CD4-positive, alpha-beta T cell treated with Interleukin-10 for 1 hour (primary cell): ENCODE measurements around the gene EBP.
"Not testable (repeated sequence)": the region's sequence is repeated elsewhere in the genome, so short reads cannot be mapped to it uniquely, and the experiment has no call there.

Source experiments
- DNase-seq: peaks from one replicate; pipeline ENCODE4 v3.0.0-alpha.2; 2020

The EBP gene

DNA sequence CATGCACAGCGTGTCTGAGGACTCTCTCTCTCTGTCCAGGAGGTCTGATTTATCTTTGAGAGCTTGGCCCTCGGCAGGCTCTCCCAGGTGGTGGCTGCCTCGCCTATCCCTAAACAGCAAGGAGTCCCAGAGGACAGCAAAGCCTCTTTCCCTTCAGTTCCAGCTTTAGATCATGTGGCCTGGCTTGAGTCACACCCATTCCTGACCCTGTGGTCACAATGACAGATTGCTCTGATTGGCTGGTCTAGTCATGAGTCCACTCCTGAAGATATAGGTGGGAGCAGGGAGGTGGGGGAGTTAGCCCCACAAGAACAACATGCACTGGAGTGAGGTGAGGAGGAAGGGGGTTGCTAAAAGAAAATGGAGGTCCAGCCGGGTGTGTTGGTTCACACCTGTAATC lies 24.9 kb upstream of the EBP start:
- DNase-seq, result no peak

DNA sequence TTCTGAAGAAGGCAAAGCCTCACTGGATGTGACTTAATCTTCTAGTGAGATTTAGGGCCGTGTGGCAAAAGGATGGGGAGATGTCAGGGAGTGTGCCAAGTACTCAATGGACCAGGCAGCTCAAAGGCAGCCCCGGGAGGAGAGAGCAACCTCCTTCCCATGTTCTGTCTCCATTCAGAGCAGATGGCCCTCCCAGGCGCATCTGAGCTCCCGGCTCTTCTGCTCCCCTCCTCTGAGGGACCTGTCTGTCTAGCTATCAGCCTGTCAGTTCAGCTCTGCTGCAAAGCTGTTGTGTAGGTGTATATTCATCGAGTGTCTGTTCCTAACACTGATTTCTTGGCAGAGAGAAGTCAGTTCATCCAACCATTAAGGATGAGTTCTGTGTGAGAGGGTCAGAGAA lies 23.7 kb upstream of the EBP start:
- DNase-seq, result no peak

DNA sequence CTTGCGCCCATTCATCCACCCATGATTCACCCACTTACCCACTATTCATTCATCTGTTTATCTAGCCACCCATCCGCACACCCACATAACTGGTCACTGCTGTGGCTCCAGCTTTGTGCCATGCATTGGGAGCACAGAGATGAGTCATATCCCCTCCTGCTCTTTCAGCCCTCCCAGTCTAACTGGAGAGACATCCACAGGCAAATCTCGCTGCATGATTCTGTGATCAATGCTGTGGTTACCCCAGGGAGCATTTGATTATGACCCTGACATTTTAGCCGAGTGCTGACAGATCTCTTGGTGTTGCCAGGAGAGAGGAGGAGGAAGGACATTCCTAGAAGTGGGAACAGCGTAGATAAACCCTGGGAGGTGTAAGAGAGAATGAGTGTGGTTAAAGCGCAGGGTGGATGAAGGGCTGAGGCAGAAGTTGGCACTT lies 23.2 kb upstream of the EBP start:
- DNase-seq, result no peak

DNA sequence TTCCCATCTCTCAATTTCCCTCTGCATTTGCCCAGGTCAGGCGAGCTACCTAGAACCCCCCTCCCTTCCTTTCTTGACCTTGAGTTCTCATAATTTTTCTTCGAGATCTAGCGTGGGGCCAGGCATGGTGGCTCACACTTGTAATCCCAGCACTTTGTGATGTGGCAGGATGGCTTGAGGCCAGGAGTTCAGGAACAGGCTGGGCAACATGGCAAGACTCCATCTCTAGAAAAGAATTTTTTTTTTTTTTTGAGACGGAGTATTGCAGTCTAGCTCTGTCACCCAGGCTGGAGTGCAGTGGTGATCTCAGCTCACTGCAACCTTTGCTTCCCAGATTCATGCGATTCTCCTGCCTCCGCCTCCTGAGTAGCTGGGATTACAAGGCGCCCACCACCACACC lies 17.3 kb upstream of the EBP start:
- no peak for DNase-seq

DNA sequence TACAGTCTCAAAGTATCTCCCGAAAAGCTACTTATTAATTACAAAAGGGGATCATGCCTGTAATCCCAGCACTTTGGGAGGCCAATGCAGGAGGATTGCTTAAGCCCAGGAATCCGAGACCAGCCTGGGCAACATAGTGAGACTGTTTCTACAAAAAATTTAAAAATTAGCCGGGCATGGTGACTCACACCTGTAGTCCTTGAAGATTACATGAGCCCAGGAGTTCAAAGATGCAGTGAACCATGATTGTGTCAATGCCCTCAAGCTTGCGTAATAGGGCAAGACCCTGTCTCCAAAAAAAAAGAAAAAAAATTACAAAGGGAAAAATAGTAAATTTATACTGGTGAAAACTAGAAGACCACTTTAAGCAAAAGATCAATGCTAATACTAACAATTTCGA lies 16.1 kb upstream of the EBP start:
- DNase-seq, result no peak

DNA sequence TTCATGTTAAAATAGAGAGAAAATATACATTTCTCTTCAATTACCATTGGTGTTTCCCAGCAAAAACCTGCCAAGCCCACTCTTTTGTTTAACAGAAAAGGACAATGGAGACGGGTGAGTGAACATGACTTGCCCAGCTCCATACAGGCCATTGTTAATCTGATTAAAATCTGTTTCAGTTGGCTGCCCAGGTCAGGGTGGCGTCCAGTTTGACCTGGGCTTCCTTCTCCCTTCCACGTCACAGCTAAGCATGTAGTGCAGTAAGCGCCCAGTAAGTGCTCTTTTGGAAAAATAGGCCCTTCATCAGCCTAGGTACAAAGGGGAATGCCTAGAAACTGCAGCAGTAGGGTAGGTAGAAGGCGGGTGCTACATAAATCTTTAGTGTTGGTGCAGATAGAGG lies 14.4 kb upstream of the EBP start:
- no peak for DNase-seq

DNA sequence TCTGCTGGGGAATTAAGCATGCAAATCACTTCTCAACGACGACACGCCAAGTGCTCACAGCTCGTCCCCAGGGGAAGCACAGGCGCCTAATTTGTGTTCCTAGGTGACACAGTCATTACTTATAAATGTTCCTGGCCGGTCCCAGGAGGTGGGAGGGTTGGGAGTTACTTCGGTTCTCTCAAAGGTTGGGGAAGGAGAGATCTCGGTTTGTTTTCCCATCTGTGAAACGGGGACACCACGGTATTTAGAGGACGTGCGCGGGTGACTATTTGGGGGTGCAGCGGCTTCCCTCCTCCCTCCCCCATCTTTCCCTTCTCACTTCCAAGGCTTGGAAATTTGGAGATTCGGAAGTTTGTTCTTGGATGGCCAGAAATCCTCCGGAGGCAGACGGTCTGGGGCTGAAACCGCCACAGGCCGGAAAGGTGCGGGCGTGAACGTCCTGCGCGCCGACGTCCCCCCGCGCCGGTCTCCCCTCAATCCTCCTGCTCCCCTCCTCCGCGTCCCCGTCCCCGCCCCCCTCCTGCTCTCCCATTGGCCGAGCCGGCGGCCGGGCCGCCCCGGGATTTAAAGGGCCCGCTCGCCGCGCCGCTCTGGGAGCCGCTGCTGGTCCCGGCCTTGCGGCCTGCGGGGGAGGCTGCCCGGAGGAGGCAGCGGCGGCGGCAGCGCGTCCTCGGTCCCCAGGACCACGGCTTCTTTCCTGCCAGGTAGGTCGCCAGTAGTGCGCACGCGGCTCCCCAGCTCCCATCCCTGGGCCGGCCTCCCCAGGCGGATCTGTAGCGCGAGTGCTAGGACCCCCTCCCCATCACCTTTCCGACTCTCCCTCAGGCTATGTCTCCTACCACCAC lies 13.0 kb upstream of the EBP start, which contains the start of gene PORCN:
PORCN (plus strand) TSS at position 593 of the 845 bp plus-strand sequence. CDS start 829 bp downstream, outside the sequence.
- peak; percentile 82 for DNase-seq

DNA sequence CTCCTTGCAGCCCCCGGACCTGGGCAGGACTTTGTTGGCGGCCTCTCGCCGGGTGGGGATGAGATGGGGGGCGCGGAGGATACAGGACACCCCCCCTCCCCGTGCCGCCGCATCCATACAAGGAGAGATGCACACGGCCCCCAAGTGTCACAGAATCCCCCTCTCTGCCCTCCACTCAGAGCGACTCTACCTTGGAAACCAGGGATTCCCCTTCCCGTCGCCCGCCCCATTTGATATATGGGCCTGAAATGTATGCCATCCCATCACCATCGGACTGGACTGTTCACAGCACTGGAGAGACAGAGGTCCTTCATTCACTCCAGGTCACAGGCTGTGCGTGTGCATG lies 12.4 kb upstream of the EBP start:
- DNase-seq, result no peak

DNA sequence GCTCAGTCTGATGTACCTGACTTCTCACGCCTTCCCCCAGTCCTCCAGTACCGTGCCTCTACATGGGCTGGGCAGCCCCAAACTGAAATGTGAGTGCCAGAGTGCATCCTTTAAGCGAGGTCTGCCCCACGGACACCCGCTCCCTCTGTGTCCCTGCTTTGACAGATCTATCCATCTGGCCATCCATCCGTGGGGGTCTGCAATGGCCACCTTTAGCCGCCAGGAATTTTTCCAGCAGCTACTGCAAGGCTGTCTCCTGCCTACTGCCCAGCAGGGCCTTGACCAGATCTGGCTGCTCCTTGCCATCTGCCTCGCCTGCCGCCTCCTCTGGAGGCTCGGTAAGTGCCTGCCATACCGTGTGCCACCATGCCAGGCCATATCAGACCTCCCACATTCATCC lies 12.0 kb upstream of the EBP start:
- no peak for DNase-seq

DNA sequence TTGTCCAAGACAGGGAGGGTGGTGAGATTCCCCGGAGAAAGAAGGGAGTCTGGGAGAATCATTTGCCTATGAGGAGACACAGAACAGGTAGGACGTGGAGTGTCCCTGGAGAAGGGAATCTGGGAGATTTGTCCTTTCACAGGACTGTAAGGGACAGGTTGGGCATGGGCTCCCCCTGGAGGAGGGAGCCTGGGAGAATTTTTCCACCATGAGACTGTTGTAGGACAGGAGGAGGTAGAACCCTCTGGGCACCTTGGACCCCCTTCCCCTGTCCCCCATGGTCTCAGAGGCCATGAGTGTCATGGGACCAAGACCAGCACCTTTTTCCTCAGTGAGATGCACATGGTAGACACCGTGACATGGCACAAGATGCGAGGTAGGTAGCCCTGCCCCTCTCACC lies 10.0 kb upstream of the EBP start:
- DNase-seq, result no peak

DNA sequence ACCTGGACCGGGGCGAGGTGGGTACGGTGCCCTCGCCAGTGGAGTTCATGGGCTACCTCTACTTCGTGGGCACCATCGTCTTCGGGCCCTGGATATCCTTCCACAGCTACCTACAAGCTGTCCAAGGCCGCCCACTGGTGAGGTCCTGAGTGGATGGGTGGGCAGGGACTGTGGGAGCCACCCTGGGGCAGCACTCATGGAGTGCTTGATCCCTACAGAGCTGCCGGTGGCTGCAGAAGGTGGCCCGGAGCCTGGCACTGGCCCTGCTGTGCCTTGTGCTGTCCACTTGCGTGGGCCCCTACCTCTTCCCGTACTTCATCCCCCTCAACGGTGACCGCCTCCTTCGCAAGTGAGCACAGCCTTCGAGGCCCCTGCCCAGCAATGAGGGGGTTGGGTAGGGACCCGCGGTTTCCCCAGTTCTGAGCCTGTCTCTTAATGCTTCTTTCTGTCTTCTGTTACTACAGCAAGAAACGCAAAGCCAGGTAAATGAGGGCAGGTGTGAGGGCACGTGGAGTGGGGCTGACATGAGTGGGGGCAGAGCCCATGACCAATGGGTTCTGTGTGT lies 9.2 kb upstream of the EBP start:
- DNase-seq, result no peak

DNA sequence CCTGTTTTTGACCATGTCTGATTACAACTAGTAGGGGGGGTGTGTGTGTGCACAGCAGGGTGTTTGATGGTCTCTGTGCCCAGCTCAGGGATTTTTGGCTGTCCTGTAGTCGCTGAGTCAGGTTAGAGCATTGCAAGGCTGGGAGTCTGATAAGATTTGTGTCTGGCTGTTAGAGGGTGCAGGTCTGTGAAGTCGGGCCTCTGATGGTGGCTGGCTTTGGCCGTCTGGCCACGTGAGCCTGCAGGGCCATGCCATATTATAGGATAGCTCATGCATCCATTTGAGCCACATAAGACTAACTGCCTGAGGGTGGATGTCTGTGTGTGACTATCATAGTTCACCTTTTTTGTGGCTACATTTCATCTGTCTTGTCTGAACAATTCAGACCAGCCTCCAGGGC lies 7.9 kb upstream of the EBP start:
- DNase-seq, result no peak

DNA sequence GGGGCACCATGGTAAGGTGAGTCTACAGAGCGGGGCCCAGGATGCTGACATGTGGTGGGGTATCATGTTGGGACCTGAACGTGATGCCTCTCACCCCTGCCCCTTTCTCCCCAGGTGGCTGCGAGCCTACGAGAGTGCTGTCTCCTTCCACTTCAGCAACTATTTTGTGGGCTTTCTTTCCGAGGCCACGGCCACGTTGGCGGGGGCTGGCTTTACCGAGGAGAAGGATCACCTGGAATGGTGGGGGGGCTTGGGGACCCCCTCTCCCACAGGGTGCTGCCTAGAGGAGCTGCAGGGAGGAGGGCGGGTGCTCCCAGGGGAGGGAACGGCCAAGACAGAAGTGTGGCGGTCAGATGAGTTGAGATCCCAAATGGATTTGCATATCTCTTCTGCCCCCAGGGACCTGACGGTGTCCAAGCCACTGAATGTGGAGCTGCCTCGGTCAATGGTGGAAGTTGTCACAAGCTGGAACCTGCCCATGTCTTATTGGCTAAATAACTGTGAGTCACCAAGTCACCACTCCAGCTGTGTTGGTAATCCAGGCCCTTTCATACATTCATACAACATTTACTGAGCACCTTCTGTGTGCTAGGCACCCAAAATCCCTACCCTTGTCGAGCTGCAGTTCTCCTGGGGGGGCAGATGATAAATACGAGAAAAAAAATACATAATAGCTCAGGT lies 7.3 kb upstream of the EBP start:
- no peak for DNase-seq

DNA sequence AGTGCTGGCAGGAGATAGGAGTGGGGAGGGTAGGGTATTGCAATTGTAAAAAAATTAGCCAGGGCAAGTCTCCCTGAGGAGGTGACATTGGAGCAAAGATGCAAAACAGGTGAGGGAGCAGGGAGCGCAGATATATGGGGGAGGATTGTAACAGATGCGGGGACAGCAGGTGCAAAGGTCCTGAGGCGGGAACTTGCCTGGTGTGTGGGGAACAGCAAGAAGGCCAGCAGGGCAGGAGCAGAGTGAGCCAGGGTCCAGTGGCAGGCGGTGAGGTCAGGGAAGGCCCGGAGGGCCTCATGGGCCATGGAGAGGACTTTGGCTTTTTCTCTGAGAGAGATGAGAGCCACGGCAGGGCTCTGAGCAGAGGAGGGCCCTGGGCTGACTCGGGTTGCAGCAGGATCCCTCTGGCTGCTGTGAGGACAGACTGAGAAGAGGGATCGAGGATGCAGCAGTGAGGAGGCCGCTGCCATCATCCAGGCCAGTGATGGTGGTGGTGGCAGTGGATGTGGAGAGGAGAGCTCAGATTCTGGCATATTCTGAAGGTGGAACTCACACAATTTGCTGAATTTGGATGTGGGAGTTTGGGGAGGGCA lies 6.6 kb upstream of the EBP start:
- DNase-seq, result no peak

DNA sequence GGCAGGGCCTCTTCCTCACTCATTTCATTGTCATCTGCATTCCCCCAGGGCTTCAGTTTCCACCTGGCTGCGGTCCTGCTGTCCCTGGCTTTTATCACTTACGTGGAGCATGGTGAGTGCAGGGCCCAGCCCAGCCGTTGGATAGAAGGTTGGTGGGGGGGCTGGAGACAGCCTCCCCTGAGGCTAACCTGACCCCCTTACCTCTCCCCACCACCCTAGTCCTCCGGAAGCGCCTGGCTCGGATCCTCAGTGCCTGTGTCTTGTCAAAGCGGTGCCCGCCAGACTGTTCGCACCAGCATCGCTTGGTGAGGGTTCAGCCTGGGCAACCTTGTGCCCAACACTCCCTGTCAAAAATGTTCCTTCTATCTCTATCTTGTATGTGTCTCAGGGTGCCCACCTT lies 5.8 kb upstream of the EBP start:
- DNase-seq, result no peak

DNA sequence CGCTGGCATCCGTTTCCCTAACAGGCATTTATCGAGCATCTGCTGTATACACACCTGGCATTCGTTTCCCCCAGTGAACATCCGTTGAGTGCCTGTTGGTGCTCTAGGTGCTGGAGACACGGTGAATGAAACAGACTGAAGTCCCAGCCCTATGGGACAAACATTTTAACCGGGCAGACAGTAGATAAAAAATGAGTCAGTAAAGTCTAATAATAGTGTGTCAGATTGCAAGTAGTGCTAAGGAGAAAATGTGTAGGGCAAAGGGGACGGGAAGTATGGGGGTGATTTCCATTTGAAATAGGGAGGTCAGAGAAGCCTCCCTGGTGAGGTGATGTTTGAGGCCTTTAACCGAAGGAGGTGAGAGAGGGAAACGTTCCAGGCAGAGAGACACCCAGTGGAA lies 5.3 kb upstream of the EBP start:
- no peak for DNase-seq

DNA sequence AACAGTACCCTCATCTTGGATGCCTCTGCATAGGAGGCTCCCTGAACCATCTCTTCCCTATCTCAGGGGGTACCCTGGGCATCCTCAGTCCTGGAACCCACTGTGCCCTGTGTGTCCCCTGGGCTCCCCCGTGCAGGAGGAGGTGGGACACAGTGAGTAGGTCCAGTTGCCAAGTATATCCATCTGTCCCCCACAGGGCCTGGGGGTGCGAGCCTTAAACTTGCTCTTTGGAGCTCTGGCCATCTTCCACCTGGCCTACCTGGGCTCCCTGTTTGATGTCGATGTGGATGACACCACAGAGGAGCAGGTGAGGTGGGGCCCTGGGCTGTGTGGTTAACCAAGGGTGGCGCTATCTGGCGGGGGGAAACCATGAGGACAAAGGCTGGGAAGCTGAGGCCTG lies 4.6 kb upstream of the EBP start:
- no peak for DNase-seq

DNA sequence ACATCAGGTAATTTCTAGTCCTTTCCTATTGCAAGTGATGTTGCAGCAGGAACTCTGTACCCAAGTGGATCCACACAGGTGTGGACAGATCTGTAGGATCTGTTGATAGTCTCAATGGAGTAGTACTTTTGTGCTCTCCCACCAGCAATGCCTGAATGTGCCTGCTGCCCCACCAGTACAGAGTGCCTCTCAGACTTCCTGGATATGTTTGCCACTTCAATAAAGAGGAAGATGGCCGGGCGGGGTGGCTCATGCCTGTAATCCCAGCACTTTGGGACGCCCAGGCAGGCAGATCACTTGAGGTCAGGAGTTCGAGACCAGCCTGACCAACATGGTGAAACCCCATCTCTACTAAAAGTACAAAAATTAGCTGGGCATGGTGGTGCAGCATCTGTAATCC lies 2.1 kb upstream of the EBP start:
- not testable (repeated sequence) for DNase-seq

DNA sequence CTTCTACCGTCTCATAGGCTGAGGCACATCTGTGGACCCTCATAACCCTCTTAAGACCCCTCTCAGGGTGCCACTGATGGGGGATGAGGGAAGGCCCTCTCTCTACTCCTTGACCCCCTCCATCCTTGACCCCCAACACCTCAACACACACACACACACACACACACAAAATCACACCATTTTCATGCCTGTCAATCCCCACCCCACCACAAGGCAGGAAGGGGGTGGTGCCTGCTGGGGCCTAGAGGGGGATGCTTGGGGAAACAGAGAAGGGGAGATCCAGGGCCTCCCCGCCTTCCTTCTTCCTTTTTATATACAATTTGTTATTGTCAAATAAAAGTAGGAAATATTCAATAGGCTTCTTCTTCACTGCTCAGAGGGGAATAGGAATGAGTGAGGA lies 1.2 kb upstream of the EBP start:
- DNase-seq, result peak; percentile 34

DNA sequence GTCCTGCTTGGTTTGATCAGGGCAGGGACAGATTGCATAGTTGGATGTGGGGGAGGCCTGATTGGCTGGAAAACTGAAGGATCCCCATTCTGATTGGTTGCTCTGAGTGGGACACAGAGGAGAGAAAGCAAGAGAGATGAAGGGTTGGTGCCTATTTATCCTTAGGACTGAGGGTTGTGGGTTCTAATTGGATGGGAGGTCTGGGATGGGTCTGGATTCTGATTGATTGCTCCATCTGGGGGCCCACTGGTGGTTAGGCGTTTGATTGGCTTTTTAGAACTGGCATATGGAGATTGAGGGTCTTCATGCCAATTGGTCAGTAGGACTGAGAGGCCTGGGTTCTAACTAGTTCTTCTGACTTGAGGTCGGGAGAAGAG lies 644 bp upstream of the EBP start:
- DNase-seq, result peak; percentile 19

DNA sequence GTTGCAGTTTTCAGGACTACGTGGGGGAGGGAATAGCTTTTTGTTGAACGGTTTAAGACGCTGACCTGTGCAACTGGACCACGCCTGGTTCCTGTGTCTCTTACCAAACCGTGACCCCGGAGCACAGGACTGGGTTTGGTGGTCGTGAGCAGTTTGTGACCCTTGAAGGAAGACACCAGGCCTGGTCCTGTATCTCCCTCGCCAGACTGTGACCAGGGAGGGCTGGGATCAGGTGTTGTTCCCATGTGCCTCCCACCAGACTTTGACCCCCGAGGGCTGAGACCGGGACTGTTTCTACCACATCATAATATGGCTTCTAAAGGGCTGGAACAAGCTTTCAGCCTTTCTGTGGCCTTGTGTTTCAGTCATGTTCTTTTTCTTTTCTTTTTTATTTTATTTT lies 683 bp downstream of the EBP start:
- DNase-seq, result no peak

DNA sequence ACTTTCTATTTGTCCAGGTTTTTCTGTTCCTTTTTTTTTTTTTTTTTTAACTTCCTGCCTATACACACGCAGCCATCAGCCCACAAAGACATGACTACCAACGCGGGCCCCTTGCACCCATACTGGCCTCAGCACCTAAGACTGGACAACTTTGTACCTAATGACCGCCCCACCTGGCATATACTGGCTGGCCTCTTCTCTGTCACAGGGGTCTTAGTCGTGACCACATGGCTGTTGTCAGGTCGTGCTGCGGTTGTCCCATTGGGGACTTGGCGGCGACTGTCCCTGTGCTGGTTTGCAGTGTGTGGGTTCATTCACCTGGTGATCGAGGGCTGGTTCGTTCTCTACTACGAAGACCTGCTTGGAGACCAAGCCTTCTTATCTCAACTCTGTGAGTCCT lies 2.1 kb downstream of the EBP start:
- DNase-seq, result no peak

DNA sequence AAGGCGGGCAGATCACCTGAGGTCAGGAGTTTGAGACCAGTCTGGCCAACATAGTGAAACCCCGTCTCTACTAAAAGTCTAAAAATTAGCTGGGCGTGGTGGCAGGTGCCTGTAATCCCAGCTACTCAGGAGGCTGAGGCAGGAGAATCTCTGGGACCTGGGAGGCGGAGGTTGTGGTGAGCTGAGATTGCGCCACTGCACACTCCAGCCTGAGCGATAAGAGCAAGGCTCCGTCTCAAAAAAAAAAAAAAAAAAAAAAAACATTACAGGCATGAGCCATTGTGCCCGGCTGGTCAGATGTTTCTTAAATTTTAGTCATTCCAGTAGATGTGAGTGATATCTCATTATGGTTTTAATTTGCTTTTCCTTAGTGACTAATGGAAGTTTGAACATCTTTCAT lies 4.2 kb downstream of the EBP start:
- not testable (repeated sequence) for DNase-seq

DNA sequence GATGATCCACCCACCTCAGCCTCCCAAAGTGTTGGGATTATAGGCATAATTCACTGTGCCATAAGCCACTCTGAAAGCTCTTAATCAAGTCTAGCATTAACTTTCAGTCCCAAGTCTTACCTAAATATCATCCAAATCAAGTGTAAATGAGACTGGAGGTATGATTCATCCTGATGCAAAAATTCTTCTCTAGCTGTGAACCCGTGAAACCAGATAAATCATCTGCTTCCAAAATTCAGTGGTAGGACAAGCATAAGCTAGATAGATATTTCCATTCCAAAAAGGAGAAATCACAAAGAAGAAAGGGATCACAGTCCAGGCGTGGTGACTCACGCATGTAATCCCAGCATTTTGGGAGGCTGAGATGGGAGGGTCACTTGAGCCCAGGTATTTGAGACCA lies 9.1 kb downstream of the EBP start:
- no peak for DNase-seq
